ENCODE measurements around the gene SLITRK4.

DNA sequence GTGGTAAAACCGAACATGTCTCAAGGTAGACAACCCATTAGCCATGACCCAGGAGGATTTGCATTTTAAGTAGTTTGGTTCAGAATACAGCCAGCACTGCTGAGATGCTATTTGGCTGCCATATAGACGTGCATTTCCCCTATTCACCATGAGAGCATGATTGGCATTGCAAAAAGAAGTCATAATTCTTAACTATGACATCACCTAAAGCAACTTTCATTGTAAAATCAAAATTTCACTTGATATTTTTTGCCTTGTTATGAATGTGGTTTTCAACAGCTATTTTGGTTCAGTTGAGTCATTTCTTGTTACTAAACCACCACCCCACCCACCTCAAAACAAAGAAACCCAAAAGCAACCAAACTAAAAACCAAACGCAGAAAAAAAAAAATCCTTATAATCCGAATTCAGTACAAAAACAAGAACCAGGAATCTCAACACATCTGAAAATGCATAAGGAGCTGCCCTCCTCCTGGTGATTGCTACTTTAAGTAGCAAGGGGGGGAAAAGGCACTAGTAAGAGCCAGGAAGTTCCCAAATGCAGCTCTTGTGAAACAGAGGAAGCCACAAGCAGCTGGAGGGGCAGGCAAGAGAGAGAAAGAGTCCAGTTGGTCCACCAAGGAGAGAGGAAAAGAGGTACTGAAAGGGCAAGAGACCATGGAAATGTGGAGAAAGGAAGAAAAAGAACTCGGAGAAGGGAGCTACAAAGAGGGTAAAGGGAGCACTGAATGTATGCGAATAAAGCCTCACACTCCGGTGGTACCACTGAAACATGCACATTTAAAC, 3.1 kb downstream of the SLITRK4 start:
- TF ChIP-seq, protein P1, sequence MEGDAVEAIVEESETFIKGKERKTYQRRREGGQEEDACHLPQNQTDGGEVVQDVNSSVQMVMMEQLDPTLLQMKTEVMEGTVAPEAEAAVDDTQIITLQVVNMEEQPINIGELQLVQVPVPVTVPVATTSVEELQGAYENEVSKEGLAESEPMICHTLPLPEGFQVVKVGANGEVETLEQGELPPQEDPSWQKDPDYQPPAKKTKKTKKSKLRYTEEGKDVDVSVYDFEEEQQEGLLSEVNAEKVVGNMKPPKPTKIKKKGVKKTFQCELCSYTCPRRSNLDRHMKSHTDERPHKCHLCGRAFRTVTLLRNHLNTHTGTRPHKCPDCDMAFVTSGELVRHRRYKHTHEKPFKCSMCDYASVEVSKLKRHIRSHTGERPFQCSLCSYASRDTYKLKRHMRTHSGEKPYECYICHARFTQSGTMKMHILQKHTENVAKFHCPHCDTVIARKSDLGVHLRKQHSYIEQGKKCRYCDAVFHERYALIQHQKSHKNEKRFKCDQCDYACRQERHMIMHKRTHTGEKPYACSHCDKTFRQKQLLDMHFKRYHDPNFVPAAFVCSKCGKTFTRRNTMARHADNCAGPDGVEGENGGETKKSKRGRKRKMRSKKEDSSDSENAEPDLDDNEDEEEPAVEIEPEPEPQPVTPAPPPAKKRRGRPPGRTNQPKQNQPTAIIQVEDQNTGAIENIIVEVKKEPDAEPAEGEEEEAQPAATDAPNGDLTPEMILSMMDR (conservative IDR thresholded peaks at IDR 0.05 in 1 of 2, IDR thresholded peaks at IDR 0.05 in 1 of 2; ENCODE audit: extremely low read depth in 1 of 2, insufficient read depth in 1 of 2, low read depth in 1 of 2, low read length in 2 of 2), result no peak
- no peak for TF ChIP-seq EZH2 (IDR thresholded peaks at IDR 0.05; ENCODE audit: borderline replicate concordance, low read length)
